Psoas muscle (tissue), 8 donors: ENCODE measurements around the gene CADPS. TPM values are rescaled to one million over a fixed set of nuclear protein-coding genes. Genes with fewer than 3 reads are reported as not detected.

ENCODE experiments used
- ATAC-seq, 4 donors: fragments of 200-7000 bp; cut with Tn5 transposase; one replicate each; pipeline ENCODE4 v1.9.1; 2020; ENCODE audit warnings: moderate library complexity in 3 of 4, mild to moderate bottlenecking in 2 of 4
- DNase-seq, 2 donors: peaks; one replicate each; pipeline ENCODE4 v3.0.0-alpha.2; 2020
- H3K27ac ChIP-seq: fragments of 200-600 bp; one replicate; pipeline ENCODE4 v1.8.0; 2022
- H3K27me3 ChIP-seq, 3 donors: fragments of 200-600 bp in 1 of 3; one replicate each; pipeline versions ENCODE4 v1.6.1 to v1.8.0; 2013 to 2022; ENCODE audit warnings: low read length in 2 of 3, mild to moderate bottlenecking in 2 of 3, moderate library complexity in 1 of 3; ENCODE audit not compliant: insufficient read depth in 3 of 3
- H3K36me3 ChIP-seq, 2 donors: fragments of 200-600 bp in 1 of 2; one replicate each; pipeline versions ENCODE4 v1.6.1 to v1.8.0; 2013 to 2022; ENCODE audit warnings: low read depth in 1 of 2, mild to moderate bottlenecking in 1 of 2, moderate library complexity in 1 of 2; ENCODE audit not compliant: insufficient read depth in 1 of 2
- H3K4me1 ChIP-seq: fragments of 200-600 bp; one replicate; pipeline ENCODE4 v1.8.0; 2022
- H3K4me3 ChIP-seq: fragments of 200-600 bp; one replicate; pipeline ENCODE4 v1.8.0; 2022; ENCODE audit warnings: mild to moderate bottlenecking
- H3K9me3 ChIP-seq: fragments of 200-600 bp; one replicate; pipeline ENCODE4 v1.8.0; 2022
- CTCF ChIP-seq: fragments of 200-600 bp; IDR thresholded peaks from one replicate; pipeline ENCODE4 v1.8.0; 2022; ENCODE audit warnings: antibody characterized with exemption
- WGBS, 3 donors: extraction: QIAGEN DNeasy Blood & Tissue Kit; methylation state at CpG; one replicate each; pipeline versions ENCODE4 v1.1.6 to v1.1.7; 2013; 5-methylcytosine and 5-hydroxymethylcytosine counted together
- intact Hi-C, 2 donors: fragments of 100-400 bp; cut with DNase I; formaldehyde crosslinking; loops; one replicate each; pipeline versions ENCODE4 v1.11.0 to v1.14.2; 2022
- polyA plus RNA-seq, 3 donors: library from polyadenylated mRNA; stranded (reverse); fragments of 200-250 nt; gene quantifications; one replicate each; pipeline ENCODE4 v1.2.3, GENCODE V29; 2013
- total RNA-seq, 4 donors: library from RNA; stranded (reverse); fragmentation: NEBNext Ultra II Directional in 2 of 4; extraction: Animal tissue kit (Norgen Biotek cat#: 25700) in 2 of 4; gene quantifications; one replicate each; pipeline versions ENCODE4 v1.2.1 to v1.2.4, GENCODE V29; 2021 to 2023
- donor health status: healthy with polysubstance abuse.
- donor health status: DM: no; HTN: no; CAD: no; lungs with moderate emphysema.
- donor health status: Bipolar disorder and iron deficiency.
- donor health status: healthy.
- donor health status: DM: yes; HTN: yes; CAD: no.
- donor health status: DM: no; HTN: no; CAD: no.
- donor health status: DM: no; HTN: no; CAD: no.
- donor health status: DM: yes; HTN: yes; CAD: no.

CADPS gene
- total and polyA plus RNA-seq, 7 donors: 0.01 to 0.07 (median 0.04) TPM; not detected in 4

- H3K27ac ChIP-seq: no peak overlapping the region
These were observed 207.5 kb downstream of the CADPS start for GRCh38 chr3:62667714-62668113.

GRCh38 chr3:62665627-62666437 lies 209.4 kb downstream of the CADPS start:
- DNase-seq (peak; percentile 30 to 67), ATAC-seq (no peak)
- no peak overlapping the region for H3K27ac ChIP-seq
- intact Hi-C loops: no loop called here
- TF ChIP-seq CTCF: peak; percentile 25
- no peak overlapping the region for H3K4me3 ChIP-seq
- peaks cover 1 to 5% (median 4%) of the 10 kb centered on the region in 3 donors for H3K27me3 ChIP-seq
- no peaks in the 10 kb centered on the region for H3K9me3 ChIP-seq
- H3K4me1 ChIP-seq: no peaks in the 10 kb centered on the region
- WGBS, 3 donors: 3 to 8% (median 7%) methylated on average over 10 of the region's 10 CpGs
- no peaks in the 10 kb centered on the region for H3K36me3 ChIP-seq

More at GRCh38 chr3:62667714-62668113, 207.5 kb downstream of the CADPS start:
- H3K27me3 ChIP-seq: peaks cover 1 to 5% (median 4%) of the 10 kb centered on the region in 3 donors
- no peaks in the 10 kb centered on the region for H3K4me1 ChIP-seq
- no peak for ATAC-seq
- no peak overlapping the region for H3K4me3 ChIP-seq
- no peaks in the 10 kb centered on the region for H3K36me3 ChIP-seq
- intact Hi-C loops: no loop called here
- WGBS, 3 donors: 71 to 78% (median 76%) methylated on average over 5 of the region's 5 CpGs
- H3K9me3 ChIP-seq: no peaks in the 10 kb centered on the region
- DNase-seq: no peak
- TF ChIP-seq CTCF: no peak

- Histone ChIP-seq H3K4me1 (no peaks in the 10 kb centered on the region), H3K9me3 (no peaks in the 10 kb centered on the region), H3K4me3 (no peak overlapping the region), H3K27me3 (peaks cover 0 to 5% (median 0%) of the 10 kb centered on the region in 3 donors), H3K27ac (no peak overlapping the region), H3K36me3 (no peaks in the 10 kb centered on the region)
- ATAC-seq (no peak), DNase-seq (no peak)
- intact Hi-C loops: no loop called here
- 34 to 40% (median 36%) methylated on average over 6 of the region's 6 CpGs for WGBS, 3 donors
- no peak for TF ChIP-seq CTCF
These were observed 212.5 kb downstream of the CADPS start for GRCh38 chr3:62662677-62663076.

GRCh38 chr3:62659660-62660059 lies 215.6 kb downstream of the CADPS start:
- H3K9me3 ChIP-seq: no peaks in the 10 kb centered on the region
- WGBS, 3 donors: 64 to 72% (median 70%) methylated on average over 4 of the region's 4 CpGs
- no peaks in the 10 kb centered on the region for H3K36me3 ChIP-seq
- H3K27me3 ChIP-seq: peaks cover 0 to 2% (median 0%) of the 10 kb centered on the region in 3 donors
- DNase-seq (no peak), ATAC-seq (no peak)
- H3K4me1 ChIP-seq: no peaks in the 10 kb centered on the region
- no peak for TF ChIP-seq CTCF
- intact Hi-C loops: no loop called here
- H3K4me3 ChIP-seq: no peak overlapping the region
- no peak overlapping the region for H3K27ac ChIP-seq
